ENCODE results near the gene C10orf71.

C10orf71 gene

GRCh38 chr10:49272251-49273081 lies 26.5 kb upstream of the C10orf71 start:
- TF ChIP-seq TCF12 (IDR thresholded peaks at IDR 0.05; ENCODE audit: low read depth) = no peak
- no peak for TF ChIP-seq REST (IDR thresholded peaks at IDR 0.05; ENCODE audit: low read depth)
- no peak for TF ChIP-seq RAD21 (IDR thresholded peaks at IDR 0.05; ENCODE audit: low read depth)
- no peak for TF ChIP-seq TAF1 (IDR thresholded peaks at IDR 0.05; ENCODE audit: low read depth)
- no peak for TF ChIP-seq CEBPB (IDR thresholded peaks at IDR 0.05)
- TF ChIP-seq ZBTB7A (IDR thresholded peaks at IDR 0.05; ENCODE audit: low read depth) = no peak
- TF ChIP-seq CREB1 (IDR thresholded peaks at IDR 0.05; ENCODE audit: low read depth) = no peak
- no peak for TF ChIP-seq USF1 (IDR thresholded peaks at IDR 0.05)
- TF ChIP-seq EP300 (IDR thresholded peaks at IDR 0.05; ENCODE audit: borderline replicate concordance) = no peak
- TF ChIP-seq EGR1 (IDR thresholded peaks at IDR 0.05) = no peak
- no peak for TF ChIP-seq FOXM1 (IDR thresholded peaks at IDR 0.05; ENCODE audit: borderline replicate concordance, low read depth)
- TF ChIP-seq NFIC (IDR thresholded peaks at IDR 0.05) = no peak
- TF ChIP-seq TEAD4 (IDR thresholded peaks at IDR 0.05) = no peak
- TF ChIP-seq YY1 (IDR thresholded peaks at IDR 0.05; ENCODE audit: low read depth) = no peak
- no peak for TF ChIP-seq MAX (IDR thresholded peaks at IDR 0.05)

GRCh38 chr10:49273082-49273465 lies 25.9 kb upstream of the C10orf71 start:
- TF ChIP-seq TCF12 (IDR thresholded peaks at IDR 0.05; ENCODE audit: low read depth) (no peak), TEAD4 (IDR thresholded peaks at IDR 0.05) (no peak), CREB1 (IDR thresholded peaks at IDR 0.05; ENCODE audit: low read depth) (no peak), RAD21 (IDR thresholded peaks at IDR 0.05; ENCODE audit: low read depth) (no peak), MAX (IDR thresholded peaks at IDR 0.05) (no peak), YY1 (IDR thresholded peaks at IDR 0.05; ENCODE audit: low read depth) (no peak), NFIC (IDR thresholded peaks at IDR 0.05) (no peak), REST (IDR thresholded peaks at IDR 0.05; ENCODE audit: low read depth) (no peak)

- TF ChIP-seq RAD21 (IDR thresholded peaks at IDR 0.05; ENCODE audit: low read depth) = no peak
- no peak for TF ChIP-seq CREB1 (IDR thresholded peaks at IDR 0.05; ENCODE audit: low read depth)
- no peak for TF ChIP-seq EGR1 (IDR thresholded peaks at IDR 0.05)
- no peak for TF ChIP-seq EP300 (IDR thresholded peaks at IDR 0.05; ENCODE audit: borderline replicate concordance)
- no peak for TF ChIP-seq TEAD4 (IDR thresholded peaks at IDR 0.05)
- TF ChIP-seq ZBTB7A (IDR thresholded peaks at IDR 0.05; ENCODE audit: low read depth) = no peak
- TF ChIP-seq CEBPB (IDR thresholded peaks at IDR 0.05) = no peak
These were observed 25.3 kb upstream of the C10orf71 start for GRCh38 chr10:49273626-49274025.

- TF ChIP-seq TEAD4 (IDR thresholded peaks at IDR 0.05) (no peak), EP300 (IDR thresholded peaks at IDR 0.05; ENCODE audit: borderline replicate concordance) (no peak), TAF1 (IDR thresholded peaks at IDR 0.05; ENCODE audit: low read depth) (no peak), ZBTB7A (IDR thresholded peaks at IDR 0.05; ENCODE audit: low read depth) (no peak), MAX (IDR thresholded peaks at IDR 0.05) (no peak), TCF12 (IDR thresholded peaks at IDR 0.05; ENCODE audit: low read depth) (no peak), FOXM1 (IDR thresholded peaks at IDR 0.05; ENCODE audit: borderline replicate concordance, low read depth) (no peak), RAD21 (IDR thresholded peaks at IDR 0.05; ENCODE audit: low read depth) (no peak), YY1 (IDR thresholded peaks at IDR 0.05; ENCODE audit: low read depth) (no peak), NFIC (IDR thresholded peaks at IDR 0.05) (no peak)
These were observed 24.1 kb upstream of the C10orf71 start for GRCh38 chr10:49274886-49275285.

GRCh38 chr10:49275896-49276295 lies 23.1 kb upstream of the C10orf71 start:
- TF ChIP-seq CREB1 (IDR thresholded peaks at IDR 0.05; ENCODE audit: low read depth) (no peak), ZBTB7A (IDR thresholded peaks at IDR 0.05; ENCODE audit: low read depth) (no peak), RAD21 (IDR thresholded peaks at IDR 0.05; ENCODE audit: low read depth) (no peak), EP300 (IDR thresholded peaks at IDR 0.05; ENCODE audit: borderline replicate concordance) (no peak), FOXM1 (IDR thresholded peaks at IDR 0.05; ENCODE audit: borderline replicate concordance, low read depth) (no peak), REST (IDR thresholded peaks at IDR 0.05; ENCODE audit: low read depth) (no peak)
